Skeletal muscle satellite cell (primary cell): ENCODE results near the gene DZIP1.
A peak's percentile ranks its signal among the peaks of the same experiment; 100 is the strongest.
"Not testable (repeated sequence)": the region's sequence is repeated elsewhere in the genome, so short reads cannot be mapped to it uniquely, and the experiment has no call there.

ENCODE experiments used
- H3K27me3 ChIP-seq: 2 replicates; pipeline ENCODE4 v1.7.0; 2013; ENCODE audit warnings: low read length; ENCODE audit not compliant: control insufficient read depth, insufficient read depth
- H3K36me3 ChIP-seq: 2 replicates; pipeline ENCODE4 v1.7.0; 2013; ENCODE audit warnings: mild to moderate bottlenecking, control low read depth, low read length; ENCODE audit not compliant: insufficient read depth
- H3K4me1 ChIP-seq: 2 replicates; pipeline ENCODE4 v1.7.0; 2013; ENCODE audit warnings: low read length; ENCODE audit not compliant: control insufficient read depth, insufficient read depth
- H3K4me2 ChIP-seq: 2 replicates; pipeline ENCODE4 v1.7.0; 2013; ENCODE audit warnings: mild to moderate bottlenecking, low read length
- H3K4me3 ChIP-seq: 2 replicates; pipeline ENCODE4 v1.7.0; 2013; ENCODE audit warnings: low read length
- H3K9ac ChIP-seq: 2 replicates; pipeline ENCODE4 v1.7.0; 2013; ENCODE audit warnings: mild to moderate bottlenecking, low read depth, low read length, moderate library complexity
- H3K9me3 ChIP-seq: replicated peaks from 2 replicates; pipeline ENCODE4 v1.7.0; 2013; ENCODE audit warnings: mild to moderate bottlenecking, control low read depth, low read length

Gene DZIP1

DNA sequence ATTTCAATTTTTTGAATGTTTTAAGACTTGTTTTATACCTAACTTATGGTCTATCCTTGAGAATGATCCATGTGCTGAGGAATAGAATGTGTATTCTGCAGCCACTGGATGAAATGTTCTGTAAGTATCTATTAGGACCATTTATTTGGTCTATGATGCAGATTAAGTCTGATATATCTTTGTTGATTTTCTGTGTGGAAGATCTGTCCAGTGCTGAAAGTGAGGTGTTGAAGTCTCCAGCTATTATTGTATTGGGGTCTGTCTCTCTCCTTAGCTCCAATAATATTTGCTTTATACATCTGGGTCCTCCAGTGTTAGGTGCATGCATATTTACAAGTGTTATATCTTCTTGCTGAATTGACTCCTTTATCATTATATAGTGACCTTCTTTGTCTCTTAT is 22.7 kb upstream of the DZIP1 start:
- H3K36me3 ChIP-seq, H3K9me3 ChIP-seq, H3K4me3 ChIP-seq, H3K4me1 ChIP-seq, H3K4me2 ChIP-seq, H3K9ac ChIP-seq: not testable (repeated sequence)
- peaks cover 11% of the 10 kb centered on the region for H3K27me3 ChIP-seq

- Histone ChIP-seq H3K9ac (no peak overlapping the region), H3K9me3 (peaks cover 1% of the 10 kb centered on the region), H3K27me3 (peaks cover 26% of the 10 kb centered on the region), H3K4me3 (no peak overlapping the region), H3K36me3 (no peaks in the 10 kb centered on the region), H3K4me2 (no peak overlapping the region), H3K4me1 (no peaks in the 10 kb centered on the region)
Observed at GRCh38 chr13:95660981-95661581, 16.6 kb upstream of the DZIP1 start.

DNA sequence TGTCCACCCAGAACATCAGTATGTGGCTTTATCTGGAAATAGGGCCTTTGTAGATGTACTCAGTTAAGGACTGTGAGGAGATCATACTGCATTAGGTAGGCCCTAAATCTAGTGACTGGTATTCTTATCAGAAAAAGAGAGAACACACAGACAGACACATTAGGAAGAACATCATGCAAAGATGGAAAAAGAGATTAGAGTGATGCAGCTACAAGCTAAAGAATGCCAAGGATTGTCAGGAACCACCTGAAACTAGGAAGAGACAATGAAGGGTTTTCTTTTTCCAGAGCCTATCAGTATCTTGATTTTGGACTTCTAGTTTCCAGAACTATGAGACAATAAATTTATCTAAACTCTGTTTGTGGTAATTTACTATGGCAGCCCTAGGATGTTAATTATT is 15.0 kb upstream of the DZIP1 start:
- no peaks in the 10 kb centered on the region for H3K36me3 ChIP-seq
- H3K9me3 ChIP-seq = no peaks in the 10 kb centered on the region
- peaks cover 24% of the 10 kb centered on the region for H3K27me3 ChIP-seq
- no peak overlapping the region for H3K9ac ChIP-seq
- H3K4me1 ChIP-seq = no peaks in the 10 kb centered on the region
- no peak overlapping the region for H3K4me2 ChIP-seq
- H3K4me3 ChIP-seq = no peak overlapping the region

DNA sequence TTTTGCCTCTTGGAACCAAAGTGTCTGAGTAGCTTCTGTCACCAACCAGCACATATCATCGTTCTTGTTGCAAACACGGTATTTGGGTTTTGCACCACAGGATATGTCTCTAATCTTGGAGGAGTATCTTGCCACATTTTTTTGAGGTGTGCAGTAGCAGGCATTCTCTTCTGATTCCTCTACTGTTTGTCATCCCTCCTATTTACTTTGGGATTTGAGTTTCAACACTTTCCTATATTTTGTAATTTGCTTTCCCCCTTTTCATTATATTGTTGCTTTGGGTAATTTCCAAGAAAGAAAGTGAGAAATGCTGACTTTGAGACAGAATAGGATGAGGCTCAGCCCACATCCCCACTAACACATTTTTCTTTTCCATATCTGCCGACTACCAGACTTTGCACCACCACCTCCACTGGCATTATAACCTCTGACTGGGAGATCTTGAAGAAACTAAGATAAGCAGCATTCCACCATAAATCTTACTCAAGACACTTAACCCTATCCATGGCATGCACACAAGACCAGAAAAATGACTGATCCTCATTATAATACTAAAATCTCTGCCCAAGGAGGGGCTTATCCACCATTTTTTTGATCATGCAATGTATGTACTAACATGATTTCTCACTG is 12.0 kb upstream of the DZIP1 start:
- no peak overlapping the region for H3K4me3 ChIP-seq
- peaks cover 30% of the 10 kb centered on the region for H3K27me3 ChIP-seq
- H3K9me3 ChIP-seq = no peaks in the 10 kb centered on the region
- H3K9ac ChIP-seq = no peak overlapping the region
- H3K4me1 ChIP-seq = no peaks in the 10 kb centered on the region
- no peaks in the 10 kb centered on the region for H3K36me3 ChIP-seq
- H3K4me2 ChIP-seq = no peak overlapping the region

- Histone ChIP-seq H3K9ac (no peak overlapping the region), H3K4me1 (no peaks in the 10 kb centered on the region), H3K27me3 (peaks cover 32% of the 10 kb centered on the region), H3K9me3 (no peaks in the 10 kb centered on the region), H3K4me2 (no peak overlapping the region), H3K4me3 (no peak overlapping the region), H3K36me3 (no peaks in the 10 kb centered on the region)
Observed at GRCh38 chr13:95652821-95653220, 8.3 kb upstream of the DZIP1 start.

DNA sequence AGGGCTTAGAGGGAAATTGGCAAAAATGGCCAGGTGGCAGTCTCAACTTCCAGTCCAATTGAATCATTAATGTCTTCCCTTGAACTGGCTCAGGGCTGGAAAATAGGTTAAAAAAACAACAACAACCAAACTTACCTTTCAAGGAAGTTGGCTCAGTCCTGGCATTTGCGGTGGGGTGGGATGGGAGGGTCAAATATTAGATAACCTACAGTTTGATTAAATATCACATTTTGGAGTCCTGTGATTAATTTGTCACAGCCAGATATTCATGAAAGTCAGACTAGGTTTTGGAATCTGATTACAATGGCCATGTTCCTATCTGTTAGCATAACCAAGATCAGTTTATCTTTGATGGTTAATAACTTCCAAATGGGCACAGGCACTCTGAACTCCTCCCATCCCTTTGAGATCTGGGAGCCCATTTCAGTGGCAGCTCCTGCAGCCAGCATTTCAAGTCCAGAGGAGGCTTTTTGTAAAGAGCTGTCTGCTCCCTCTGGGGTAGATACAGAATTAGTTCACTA is 7.8 kb upstream of the DZIP1 start:
- Histone ChIP-seq H3K36me3 (no peaks in the 10 kb centered on the region), H3K27me3 (peaks cover 32% of the 10 kb centered on the region), H3K4me2 (no peak overlapping the region), H3K9me3 (no peaks in the 10 kb centered on the region), H3K4me3 (no peak overlapping the region), H3K4me1 (no peaks in the 10 kb centered on the region), H3K9ac (no peak overlapping the region)

DNA sequence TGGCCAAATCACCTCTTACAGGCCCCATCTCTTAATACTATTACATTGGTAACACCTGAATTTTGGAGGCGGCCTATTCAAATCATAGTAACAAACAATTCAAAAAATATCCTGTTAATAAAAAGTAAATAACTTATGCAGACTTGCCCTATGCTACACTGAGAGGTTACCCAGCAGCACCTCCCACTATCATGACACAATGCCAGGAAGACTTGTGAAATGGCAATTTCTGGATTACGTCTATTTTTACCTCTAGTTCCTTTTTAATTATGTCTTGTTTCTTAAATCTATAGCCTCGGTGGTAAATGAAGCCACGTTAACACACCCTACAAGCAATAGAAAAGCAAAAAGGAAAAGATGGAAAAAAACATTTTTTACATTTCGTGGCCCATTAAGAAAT is 6.2 kb upstream of the DZIP1 start:
- Histone ChIP-seq H3K36me3 (no peaks in the 10 kb centered on the region), H3K4me2 (no peak overlapping the region), H3K9ac (no peak overlapping the region), H3K4me1 (no peaks in the 10 kb centered on the region), H3K4me3 (no peak overlapping the region), H3K9me3 (no peaks in the 10 kb centered on the region), H3K27me3 (peaks cover 19% of the 10 kb centered on the region)

DNA sequence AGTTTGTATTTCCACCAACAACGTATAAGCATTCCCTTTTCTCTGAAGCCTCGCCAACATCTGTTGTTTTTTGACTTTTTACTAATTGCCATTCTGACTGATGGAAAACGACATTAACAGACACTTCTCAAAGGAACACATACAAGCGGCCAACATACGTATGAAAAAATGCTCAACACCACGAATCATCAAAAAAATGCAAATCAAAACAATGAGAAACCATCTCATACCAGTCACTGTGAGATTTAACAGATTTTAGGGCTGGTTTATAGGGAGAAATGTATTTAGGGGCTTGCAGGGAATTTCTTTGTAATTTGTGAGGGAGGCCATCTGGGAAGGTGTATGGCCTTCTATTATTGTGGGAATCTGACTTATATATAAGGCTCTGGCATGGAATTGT is 2.8 kb upstream of the DZIP1 start:
- H3K36me3 ChIP-seq = no peaks in the 10 kb centered on the region
- peaks cover 5% of the 10 kb centered on the region for H3K27me3 ChIP-seq
- H3K4me2 ChIP-seq = no peak overlapping the region
- H3K9me3 ChIP-seq = no peaks in the 10 kb centered on the region
- peaks cover 10% of the 10 kb centered on the region for H3K4me1 ChIP-seq
- H3K4me3 ChIP-seq = no peak overlapping the region
- no peak overlapping the region for H3K9ac ChIP-seq

- Histone ChIP-seq H3K36me3 (peaks cover 15% of the 10 kb centered on the region), H3K4me1 (peaks cover 21% of the 10 kb centered on the region), H3K9me3 (no peaks in the 10 kb centered on the region), H3K27me3 (no peaks in the 10 kb centered on the region), H3K9ac (peak overlapping the region; percentile 82), H3K4me3 (peak overlapping the region; percentile 75), H3K4me2 (peak overlapping the region; percentile 85)
Observed at GRCh38 chr13:95643936-95644598, 439 bp downstream of the DZIP1 start.

DNA sequence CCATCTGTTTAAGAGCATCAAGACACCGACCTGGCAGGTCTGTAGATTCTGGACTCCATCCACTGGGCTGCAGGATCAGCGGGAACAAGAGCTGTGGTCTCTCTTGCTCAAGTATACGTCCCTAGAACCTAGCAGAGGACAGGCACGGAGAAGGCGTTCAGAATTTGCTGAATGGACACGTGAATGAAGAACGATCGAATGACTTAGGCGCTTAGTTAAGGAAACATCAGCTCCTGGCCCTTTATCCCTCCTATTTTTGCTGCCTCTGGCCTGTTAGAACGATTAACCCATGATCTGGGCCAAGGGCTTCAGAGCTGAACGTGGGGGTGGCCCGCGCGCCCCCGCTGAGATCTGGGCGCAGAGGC is 953 bp downstream of the DZIP1 start:
- Histone ChIP-seq H3K4me1 (peaks cover 21% of the 10 kb centered on the region), H3K36me3 (peaks cover 20% of the 10 kb centered on the region), H3K9ac (peak overlapping the region; percentile 82), H3K4me3 (peak overlapping the region; percentile 75), H3K4me2 (peak overlapping the region; percentile 85), H3K9me3 (no peaks in the 10 kb centered on the region), H3K27me3 (no peaks in the 10 kb centered on the region)

- H3K4me1 ChIP-seq = peaks cover 21% of the 10 kb centered on the region
- no peaks in the 10 kb centered on the region for H3K27me3 ChIP-seq
- H3K9me3 ChIP-seq = no peaks in the 10 kb centered on the region
- peaks cover 22% of the 10 kb centered on the region for H3K36me3 ChIP-seq
- H3K9ac ChIP-seq = peak overlapping the region; percentile 82
- H3K4me2 ChIP-seq = peak overlapping the region; percentile 85
- H3K4me3 ChIP-seq = peak overlapping the region; percentile 75
Observed at GRCh38 chr13:95642999-95643398, 1.5 kb downstream of the DZIP1 start.
